Gastrocnemius medialis (tissue), 4 donors: Measurements from ENCODE around the gene INAVA.

Source experiments
- CTCF ChIP-seq, 5 experiments: fragments of 450-650 bp in 3 of 5; fragments of 200-600 bp in 2 of 5; sonication (generic) in 2 of 5; IDR thresholded peaks in 4 of 5; conservative IDR thresholded peaks in 1 of 5; 1 replicate in 4 of 5; 2 replicates in 1 of 5; pipeline ENCODE4 v1.5.1; 2016 to 2019; ENCODE audit warnings: antibody characterized with exemption in 5 of 5, mild to moderate bottlenecking in 3 of 5, moderate library complexity in 3 of 5
- POLR2A ChIP-seq, 2 donors: fragments of 450-650 bp; IDR thresholded peaks; one replicate each; pipeline ENCODE4 v1.6.1; 2017; ENCODE audit warnings: antibody characterized with exemption in 2 of 2, mild to moderate bottlenecking in 2 of 2, moderate library complexity in 2 of 2

GRCh38 chr1:200917291-200917817, 22.7 kb downstream of the INAVA start:
- TF ChIP-seq CTCF (IDR thresholded peaks at IDR 0.05 in 4 of 5, conservative IDR thresholded peaks at IDR 0.05 in 1 of 5): no peak
- TF ChIP-seq POLR2A (IDR thresholded peaks at IDR 0.05): no peak
